Neural progenitor cell (in vitro differentiated cells): ENCODE results near the gene KIAA2012. TPM values are rescaled to one million over a fixed set of nuclear protein-coding genes. Genes with fewer than 3 reads are reported as not detected.
A peak's percentile ranks its signal among the peaks of the same experiment; 100 is the strongest.
"Not testable (repeated sequence)": the region's sequence is repeated elsewhere in the genome, so short reads cannot be mapped to it uniquely, and the experiment has no call there.

Experiments
- DNase-seq: peaks from one replicate; pipeline ENCODE4 v3.0.0-alpha.2; 2016; ENCODE audit warnings: low spot score
- H2AFZ ChIP-seq: fragments of 200-600 bp; sonication (generic); replicated peaks from 2 replicates; pipeline ENCODE4 v1.6.1; 2016; ENCODE audit warnings: antibody characterized with exemption
- H3F3A ChIP-seq: fragments of 200-600 bp; sonication (generic); 2 replicates; pipeline ENCODE4 v1.6.1; 2016; ENCODE audit warnings: antibody characterized with exemption, low read depth
- H3K27ac ChIP-seq: fragments of 200-600 bp; sonication (generic); 2 replicates; pipeline ENCODE4 v1.5.1; 2016; ENCODE audit warnings: mild to moderate bottlenecking
- H3K27me3 ChIP-seq: fragments of 200-600 bp; sonication (generic); 2 replicates; pipeline ENCODE4 v1.6.1; 2016; ENCODE audit warnings: mild to moderate bottlenecking, moderate library complexity
- H3K36me3 ChIP-seq: fragments of 200-600 bp; sonication (generic); 2 replicates; pipeline ENCODE4 v1.5.1; 2016
- H3K4me1 ChIP-seq: fragments of 200-600 bp; sonication (generic); 2 replicates; pipeline ENCODE4 v1.6.1; 2016; ENCODE audit warnings: mixed run types
- H3K4me2 ChIP-seq: fragments of 200-600 bp; sonication (generic); 2 replicates; pipeline ENCODE4 v1.6.1; 2016
- H3K4me3 ChIP-seq: fragments of 200-600 bp; sonication (generic); 2 replicates; pipeline ENCODE4 v1.5.1; 2016
- H3K79me2 ChIP-seq: fragments of 200-600 bp; sonication (generic); 2 replicates; pipeline ENCODE4 v1.6.1; 2016; ENCODE audit warnings: low read depth
- H3K9ac ChIP-seq: fragments of 200-600 bp; sonication (generic); 2 replicates; pipeline ENCODE4 v1.6.1; 2016
- H3K9me3 ChIP-seq: fragments of 200-600 bp; sonication (generic); 2 replicates; pipeline ENCODE4 v1.5.1; 2016; ENCODE audit warnings: low read depth
- H4K20me1 ChIP-seq: fragments of 200-600 bp; sonication (generic); 2 replicates; pipeline ENCODE4 v1.6.1; 2016; ENCODE audit warnings: low read depth
- H3K27ac Mint-ChIP-seq: 3 replicates; pipeline ENCODE4 v1.8.0; 2021; ENCODE audit warnings: mixed read lengths
- H3K27me3 Mint-ChIP-seq: 2 replicates; pipeline ENCODE4 v1.8.0; 2022; ENCODE audit warnings: low read depth, mild to moderate bottlenecking, inconsistent platforms, moderate library complexity, mixed read lengths; ENCODE audit not compliant: insufficient read depth
- H3K36me3 Mint-ChIP-seq: 3 replicates; pipeline ENCODE4 v1.8.0; 2021; ENCODE audit warnings: mixed read lengths
- H3K4me1 Mint-ChIP-seq: 3 replicates; pipeline ENCODE4 v1.8.0; 2021; ENCODE audit warnings: mixed read lengths
- H3K4me3 Mint-ChIP-seq: 3 replicates; pipeline ENCODE4 v1.8.0; 2021; ENCODE audit warnings: mild to moderate bottlenecking, moderate library complexity, mixed read lengths
- H3K9me3 Mint-ChIP-seq: 3 replicates; pipeline ENCODE4 v1.8.0; 2020; ENCODE audit warnings: mixed read lengths
- CTCF ChIP-seq: fragments of 200-600 bp; sonication (generic); IDR thresholded peaks from 2 replicates; pipeline ENCODE4 v1.5.1; 2017; ENCODE audit warnings: antibody characterized with exemption, mild to moderate bottlenecking
- EZH2 ChIP-seq: fragments of 200-600 bp; sonication (generic); IDR thresholded peaks from 2 replicates; pipeline ENCODE4 v1.6.1; 2017; ENCODE audit warnings: antibody characterized with exemption, mild to moderate bottlenecking, moderate library complexity
- EZH2phosphoT487 ChIP-seq: fragments of 200-600 bp; sonication (generic); IDR thresholded peaks from 2 replicates; pipeline ENCODE4 v1.6.1; 2017; ENCODE audit warnings: antibody characterized with exemption
- total RNA-seq: library from RNA; depleted of rRNA; stranded (reverse); fragments of >200 nt; gene quantifications from 2 replicates; pipeline ENCODE4 v1.2.3, GENCODE V29; 2015; ENCODE audit warnings: low replicate concordance

KIAA2012 gene
- total RNA-seq, 1 donor from 2014 or later: not detected

GRCh38 chr2:202135091-202135874 is 62.2 kb downstream of the KIAA2012 start:
- no peaks in the 10 kb centered on the region for H3K9me3 ChIP-seq
- no peak overlapping the region for H3K9ac ChIP-seq
- Mint-ChIP-seq H3K27me3 (no peaks in the 10 kb centered on the region), H3K4me1 (peaks cover 24% of the 10 kb centered on the region), H3K36me3 (no peaks in the 10 kb centered on the region), H3K4me3 (no peak overlapping the region), H3K9me3 (no peaks in the 10 kb centered on the region), H3K27ac (no peak overlapping the region)
- no peaks in the 10 kb centered on the region for H3K27me3 ChIP-seq
- H4K20me1 ChIP-seq: no peaks in the 10 kb centered on the region
- H3K4me3 ChIP-seq: no peak overlapping the region
- no peaks in the 10 kb centered on the region for H3K36me3 ChIP-seq
- H3F3A ChIP-seq: no peaks in the 10 kb centered on the region
- H3K79me2 ChIP-seq: no peaks in the 10 kb centered on the region
- TF ChIP-seq CTCF (no peak), EZH2phosphoT487 (no peak), EZH2 (no peak)
- no peak overlapping the region for H2AFZ ChIP-seq
- no peak for DNase-seq
- H3K4me1 ChIP-seq: no peaks in the 10 kb centered on the region
- H3K27ac ChIP-seq: no peak overlapping the region
- no peak overlapping the region for H3K4me2 ChIP-seq

GRCh38 chr2:202136039-202136438 is 63.0 kb downstream of the KIAA2012 start:
- not testable (repeated sequence) for H3K36me3 ChIP-seq, H3K9ac ChIP-seq, H3K27me3 ChIP-seq, H3K4me1 ChIP-seq, H2AFZ ChIP-seq, H3K4me3 ChIP-seq, H3K9me3 ChIP-seq, H3F3A ChIP-seq, H4K20me1 ChIP-seq, H3K9me3 Mint-ChIP-seq, H3K27ac ChIP-seq, H3K4me3 Mint-ChIP-seq, DNase-seq, H3K36me3 Mint-ChIP-seq, H3K4me2 ChIP-seq, H3K79me2 ChIP-seq, H3K27me3 Mint-ChIP-seq, H3K27ac Mint-ChIP-seq
- H3K4me1 Mint-ChIP-seq: peaks cover 30% of the 10 kb centered on the region

- Mint-ChIP-seq H3K27ac (no peak overlapping the region), H3K4me1 (peaks cover 34% of the 10 kb centered on the region), H3K27me3 (no peaks in the 10 kb centered on the region), H3K4me3 (no peak overlapping the region), H3K36me3 (no peaks in the 10 kb centered on the region), H3K9me3 (no peaks in the 10 kb centered on the region)
- H3K4me2 ChIP-seq: no peak overlapping the region
- no peaks in the 10 kb centered on the region for H4K20me1 ChIP-seq
- no peak overlapping the region for H3K4me3 ChIP-seq
- no peak overlapping the region for H2AFZ ChIP-seq
- no peak overlapping the region for H3K9ac ChIP-seq
- H3K27me3 ChIP-seq: no peaks in the 10 kb centered on the region
- H3F3A ChIP-seq: no peaks in the 10 kb centered on the region
- H3K36me3 ChIP-seq: no peaks in the 10 kb centered on the region
- no peaks in the 10 kb centered on the region for H3K4me1 ChIP-seq
- no peaks in the 10 kb centered on the region for H3K79me2 ChIP-seq
- TF ChIP-seq EZH2phosphoT487: no peak
- TF ChIP-seq EZH2: no peak
- TF ChIP-seq CTCF: no peak
- H3K9me3 ChIP-seq: no peaks in the 10 kb centered on the region
- no peak for DNase-seq
- H3K27ac ChIP-seq: no peak overlapping the region
Observed at GRCh38 chr2:202136526-202136925, 63.5 kb downstream of the KIAA2012 start.

- H3K36me3 ChIP-seq: no peaks in the 10 kb centered on the region
- no peak overlapping the region for H3K27ac ChIP-seq
- H3K27ac Mint-ChIP-seq: peak overlapping the region; percentile 67
- TF ChIP-seq EZH2 (no peak), CTCF (no peak), EZH2phosphoT487 (no peak)
- peaks cover 52% of the 10 kb centered on the region for H3K4me1 Mint-ChIP-seq
- peaks cover 17% of the 10 kb centered on the region for H3K4me1 ChIP-seq
- no peaks in the 10 kb centered on the region for H3K9me3 ChIP-seq
- no peaks in the 10 kb centered on the region for H3K27me3 Mint-ChIP-seq
- no peak overlapping the region for H3K9ac ChIP-seq
- H2AFZ ChIP-seq: no peak overlapping the region
- H3K9me3 Mint-ChIP-seq: no peaks in the 10 kb centered on the region
- H4K20me1 ChIP-seq: no peaks in the 10 kb centered on the region
- H3K27me3 ChIP-seq: no peaks in the 10 kb centered on the region
- DNase-seq: no peak
- no peak overlapping the region for H3K4me3 ChIP-seq
- no peaks in the 10 kb centered on the region for H3K79me2 ChIP-seq
- H3F3A ChIP-seq: peaks cover 8% of the 10 kb centered on the region
- no peaks in the 10 kb centered on the region for H3K36me3 Mint-ChIP-seq
- no peak overlapping the region for H3K4me2 ChIP-seq
- H3K4me3 Mint-ChIP-seq: no peak overlapping the region
Observed at GRCh38 chr2:202140522-202141252, 67.6 kb downstream of the KIAA2012 start.
